Kidney capillary endothelial cell (primary cell): ENCODE data around the gene XAGE3.

Source experiments
- DNase-seq: peaks from one replicate; pipeline ENCODE4 v3.0.0-alpha.2; 2018; ENCODE audit warnings: low spot score

Gene XAGE3

DNA sequence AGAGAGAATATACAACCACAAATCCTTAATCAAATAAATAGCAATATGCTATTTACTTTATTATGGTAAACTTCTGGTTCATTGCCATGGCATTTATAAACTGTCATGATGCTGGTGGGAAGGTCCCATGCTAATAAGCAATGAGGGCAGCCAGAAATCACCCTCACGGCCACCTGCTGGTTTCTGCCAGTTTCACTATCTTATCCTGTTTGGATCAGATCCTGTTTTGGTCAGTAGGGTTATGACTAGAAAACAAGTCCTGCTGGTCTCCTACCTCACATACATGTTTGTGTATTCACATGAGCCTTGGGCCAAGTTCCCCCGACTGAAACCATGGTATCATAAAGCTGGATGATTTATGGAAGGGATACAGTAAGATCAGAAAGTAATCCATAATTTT, 28.7 kb downstream of the XAGE3 start:
- no peak for DNase-seq

DNA sequence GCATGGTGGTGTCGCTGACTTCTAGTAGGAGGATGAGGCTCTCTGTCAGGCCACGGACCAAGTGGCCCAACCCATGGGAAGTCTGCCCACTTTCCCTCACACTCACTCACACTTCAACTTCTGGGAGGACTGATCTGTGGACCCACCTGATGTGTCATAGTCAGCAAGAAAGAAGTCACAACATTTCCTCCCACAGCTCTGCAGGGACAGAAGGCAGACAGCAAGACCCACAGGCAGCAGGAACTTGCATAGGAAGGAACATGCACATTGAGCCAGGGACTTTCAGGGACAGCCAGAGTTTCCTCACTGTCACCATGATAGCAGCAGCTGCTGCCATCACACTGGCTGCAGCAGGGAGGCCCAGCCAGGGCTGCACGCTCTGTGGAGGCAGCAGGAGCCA, 37.3 kb downstream of the XAGE3 start:
- no peak for DNase-seq

DNA sequence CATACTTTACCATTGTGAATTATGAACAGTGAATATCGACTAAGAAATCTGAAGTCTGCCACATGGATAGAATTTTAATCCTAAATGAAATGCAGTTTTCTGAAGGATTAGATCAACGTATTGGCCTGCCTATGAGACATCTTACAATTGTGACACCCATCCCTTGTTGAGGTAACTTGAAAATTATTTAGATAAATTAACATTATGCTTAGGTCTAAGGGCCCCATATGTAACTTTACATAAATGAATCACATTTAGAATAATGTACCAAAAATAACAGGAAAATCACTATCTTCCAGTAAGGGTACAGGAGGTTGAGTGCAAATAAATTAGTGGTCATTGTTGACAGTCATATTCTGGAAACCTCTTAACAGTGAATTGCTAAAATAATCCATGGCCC, 43.3 kb downstream of the XAGE3 start:
- DNase-seq = no peak

DNA sequence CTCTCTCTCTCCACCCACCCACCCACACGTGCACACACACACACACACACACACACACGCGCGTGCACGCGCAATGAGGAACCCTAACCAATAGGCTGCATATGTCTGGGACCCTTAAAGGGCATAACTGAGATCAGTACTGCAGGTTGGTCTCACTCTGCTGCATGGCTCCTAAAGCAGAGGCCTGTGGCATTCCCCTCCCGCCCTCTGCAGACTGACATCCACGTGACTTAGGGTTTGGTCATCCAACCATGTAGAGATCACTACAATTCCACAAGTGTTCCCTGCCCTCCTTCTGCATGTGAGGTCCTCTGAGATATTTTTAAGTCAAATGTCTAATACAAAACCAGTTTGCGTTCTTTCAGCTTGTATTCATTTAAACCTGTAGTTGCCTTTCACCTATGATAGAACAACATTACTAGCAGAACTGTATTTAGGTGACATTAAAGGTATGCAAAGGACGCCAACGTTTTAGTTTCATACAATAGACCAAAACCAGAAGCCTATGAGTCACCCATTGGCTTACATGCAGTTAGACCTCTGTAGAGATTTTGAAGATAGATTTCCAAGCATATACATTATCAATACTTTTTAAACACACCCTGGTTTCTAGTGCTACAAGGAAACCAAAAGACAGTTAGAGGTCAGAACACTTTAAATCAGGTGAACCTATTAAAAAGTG, 46.7 kb downstream of the XAGE3 start:
- no peak for DNase-seq

DNA sequence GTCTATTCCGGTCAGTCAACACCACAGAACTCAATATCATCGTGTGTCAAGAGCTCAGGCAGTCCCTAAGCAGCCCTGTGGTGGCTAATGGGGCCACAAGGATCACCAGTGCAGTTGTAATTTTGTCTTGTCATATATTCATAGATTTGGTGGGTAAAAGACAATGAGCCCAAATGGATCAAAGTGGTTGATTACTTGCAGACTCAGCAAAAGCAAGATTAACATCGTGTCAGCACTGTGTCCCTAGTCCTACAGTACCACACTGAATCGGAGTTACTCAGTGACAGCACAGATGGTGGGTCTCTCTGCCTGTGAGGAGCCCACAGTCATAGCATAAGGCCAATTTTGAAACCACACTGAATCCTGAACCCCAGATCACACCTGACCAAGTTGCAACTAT, 48.1 kb downstream of the XAGE3 start:
- DNase-seq = no peak
